Measurements from ENCODE around the gene KRT6C.

DNA sequence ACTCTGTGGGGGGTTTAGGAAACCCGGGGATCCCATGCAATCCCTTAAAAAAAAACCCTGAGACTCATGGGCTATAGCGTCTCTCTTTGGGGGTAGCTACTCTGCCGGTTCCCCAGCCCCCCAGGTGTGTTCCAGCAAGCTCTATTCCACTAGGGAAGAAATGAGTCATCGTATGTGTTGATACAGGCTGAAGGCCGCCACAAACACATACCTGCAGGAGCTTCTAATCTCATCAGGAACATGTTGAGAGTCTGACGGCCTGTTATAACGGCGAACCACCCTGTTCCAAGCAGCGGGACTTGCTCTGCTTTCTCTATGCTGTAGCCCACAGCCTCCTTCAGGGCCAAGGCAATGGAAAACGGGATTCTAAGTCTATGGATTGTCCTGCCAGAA, 47.6 kb upstream of the KRT6C start:
- TF ChIP-seq ISL1 (CRISPR knock-in tag; IDR thresholded peaks at IDR 0.05) (no peak), TCF4 (CRISPR knock-in tag; IDR thresholded peaks at IDR 0.05; ENCODE audit: borderline replicate concordance) (no peak), ZC3H10 (CRISPR knock-in tag; IDR thresholded peaks at IDR 0.05) (no peak), RARB (CRISPR knock-in tag; IDR thresholded peaks at IDR 0.05) (no peak), BACH2 (CRISPR knock-in tag; IDR thresholded peaks at IDR 0.05; ENCODE audit: borderline replicate concordance) (no peak), ZFP30 (CRISPR knock-in tag; IDR thresholded peaks at IDR 0.05) (no peak), ZNF70 (CRISPR knock-in tag; IDR thresholded peaks at IDR 0.05) (no peak), ZNF565 (CRISPR knock-in tag; conservative IDR thresholded peaks at IDR 0.05; ENCODE audit: low read depth) (no peak), ZFP3 (CRISPR knock-in tag; IDR thresholded peaks at IDR 0.05) (no peak)
- TF ChIP-seq, protein P1, sequence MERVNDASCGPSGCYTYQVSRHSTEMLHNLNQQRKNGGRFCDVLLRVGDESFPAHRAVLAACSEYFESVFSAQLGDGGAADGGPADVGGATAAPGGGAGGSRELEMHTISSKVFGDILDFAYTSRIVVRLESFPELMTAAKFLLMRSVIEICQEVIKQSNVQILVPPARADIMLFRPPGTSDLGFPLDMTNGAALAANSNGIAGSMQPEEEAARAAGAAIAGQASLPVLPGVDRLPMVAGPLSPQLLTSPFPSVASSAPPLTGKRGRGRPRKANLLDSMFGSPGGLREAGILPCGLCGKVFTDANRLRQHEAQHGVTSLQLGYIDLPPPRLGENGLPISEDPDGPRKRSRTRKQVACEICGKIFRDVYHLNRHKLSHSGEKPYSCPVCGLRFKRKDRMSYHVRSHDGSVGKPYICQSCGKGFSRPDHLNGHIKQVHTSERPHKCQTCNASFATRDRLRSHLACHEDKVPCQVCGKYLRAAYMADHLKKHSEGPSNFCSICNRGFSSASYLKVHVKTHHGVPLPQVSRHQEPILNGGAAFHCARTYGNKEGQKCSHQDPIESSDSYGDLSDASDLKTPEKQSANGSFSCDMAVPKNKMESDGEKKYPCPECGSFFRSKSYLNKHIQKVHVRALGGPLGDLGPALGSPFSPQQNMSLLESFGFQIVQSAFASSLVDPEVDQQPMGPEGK (CRISPR knock-in tag; IDR thresholded peaks at IDR 0.05; ENCODE audit: borderline replicate concordance), result no peak
- TF ChIP-seq, protein P2, sequence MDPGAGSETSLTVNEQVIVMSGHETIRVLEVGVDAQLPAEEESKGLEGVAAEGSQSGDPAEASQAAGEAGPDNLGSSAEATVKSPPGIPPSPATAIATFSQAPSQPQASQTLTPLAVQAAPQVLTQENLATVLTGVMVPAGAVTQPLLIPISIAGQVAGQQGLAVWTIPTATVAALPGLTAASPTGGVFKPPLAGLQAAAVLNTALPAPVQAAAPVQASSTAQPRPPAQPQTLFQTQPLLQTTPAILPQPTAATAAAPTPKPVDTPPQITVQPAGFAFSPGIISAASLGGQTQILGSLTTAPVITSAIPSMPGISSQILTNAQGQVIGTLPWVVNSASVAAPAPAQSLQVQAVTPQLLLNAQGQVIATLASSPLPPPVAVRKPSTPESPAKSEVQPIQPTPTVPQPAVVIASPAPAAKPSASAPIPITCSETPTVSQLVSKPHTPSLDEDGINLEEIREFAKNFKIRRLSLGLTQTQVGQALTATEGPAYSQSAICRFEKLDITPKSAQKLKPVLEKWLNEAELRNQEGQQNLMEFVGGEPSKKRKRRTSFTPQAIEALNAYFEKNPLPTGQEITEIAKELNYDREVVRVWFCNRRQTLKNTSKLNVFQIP (CRISPR knock-in tag; IDR thresholded peaks at IDR 0.05; ENCODE audit: borderline replicate concordance, low read depth), result no peak
